ENCODE data around the gene PGAM2.

Gene PGAM2

GRCh38 chr7:44099669-44100068, 34.3 kb upstream of the PGAM2 start:
- no peak for DNase-seq
- no peaks in the 10 kb centered on the region for H3K9me3 Mint-ChIP-seq
- no peak overlapping the region for H3K4me3 Mint-ChIP-seq
- H3K27ac Mint-ChIP-seq: no peak overlapping the region
- peaks cover 17% of the 10 kb centered on the region for H3K27me3 Mint-ChIP-seq (ENCODE audit: low read depth, poor library complexity)
- H3K36me3 Mint-ChIP-seq (ENCODE audit: low read depth): no peaks in the 10 kb centered on the region
- TF ChIP-seq CTCF (IDR thresholded peaks at IDR 0.05): no peak
- peaks cover 37% of the 10 kb centered on the region for H3K4me1 Mint-ChIP-seq

- Mint-ChIP-seq H3K9me3 (no peaks in the 10 kb centered on the region), H3K4me1 (peaks cover 37% of the 10 kb centered on the region)
- TF ChIP-seq CTCF (IDR thresholded peaks at IDR 0.05): no peak
Measured at GRCh38 chr7:44098092-44099068, 33.0 kb upstream of the PGAM2 start.

GRCh38 chr7:44097064-44097932, 31.9 kb upstream of the PGAM2 start:
- Mint-ChIP-seq H3K9me3 (no peaks in the 10 kb centered on the region), H3K27ac (no peak overlapping the region), H3K27me3 (ENCODE audit: low read depth, poor library complexity) (peaks cover 10% of the 10 kb centered on the region), H3K4me1 (peaks cover 39% of the 10 kb centered on the region), H3K36me3 (ENCODE audit: low read depth) (no peaks in the 10 kb centered on the region), H3K4me3 (peak overlapping the region; percentile 18)
- DNase-seq: no peak
- no peak for TF ChIP-seq CTCF (IDR thresholded peaks at IDR 0.05)

More at GRCh38 chr7:44098092-44099068, 33.0 kb upstream of the PGAM2 start:
- H3K4me3 Mint-ChIP-seq: no peak overlapping the region
- H3K27ac Mint-ChIP-seq: no peak overlapping the region
- no peaks in the 10 kb centered on the region for H3K36me3 Mint-ChIP-seq (ENCODE audit: low read depth)
- no peak for DNase-seq
- peaks cover 15% of the 10 kb centered on the region for H3K27me3 Mint-ChIP-seq (ENCODE audit: low read depth, poor library complexity)

DNA sequence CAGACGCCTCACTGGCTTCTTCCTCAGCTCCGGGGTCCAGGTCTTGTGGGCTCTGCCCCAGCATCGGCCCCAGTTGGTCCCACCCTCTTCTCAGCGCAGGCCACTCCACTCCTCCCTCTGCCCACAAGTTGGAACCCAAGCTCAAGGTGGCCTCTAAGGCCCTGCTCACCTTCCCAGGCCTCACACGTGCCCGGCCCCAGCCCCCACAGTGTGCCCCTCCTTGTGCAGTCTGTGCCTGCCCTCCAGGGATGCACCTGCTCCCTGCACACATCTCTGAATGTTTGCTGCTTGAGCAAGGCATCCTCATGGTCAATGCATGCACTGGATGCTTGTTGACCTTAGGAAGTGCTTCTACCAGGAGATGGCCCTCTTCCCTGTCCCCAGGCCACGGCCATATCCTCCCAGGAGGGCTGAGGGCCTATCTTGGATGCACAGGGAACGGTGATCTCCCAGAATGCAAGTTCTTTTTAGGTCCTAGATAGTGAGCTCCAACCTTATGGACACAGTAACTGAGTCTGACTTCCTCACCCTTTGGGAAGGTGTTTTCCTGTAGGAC, 31.0 kb upstream of the PGAM2 start:
- Mint-ChIP-seq H3K36me3 (ENCODE audit: low read depth) (no peaks in the 10 kb centered on the region), H3K4me3 (no peak overlapping the region), H3K27me3 (ENCODE audit: low read depth, poor library complexity) (peaks cover 12% of the 10 kb centered on the region), H3K9me3 (peaks cover 3% of the 10 kb centered on the region), H3K4me1 (peaks cover 40% of the 10 kb centered on the region), H3K27ac (no peak overlapping the region)
- TF ChIP-seq CTCF (IDR thresholded peaks at IDR 0.05): no peak
- no peak for DNase-seq

- TF ChIP-seq CTCF (IDR thresholded peaks at IDR 0.05): no peak
Measured at GRCh38 chr7:44095781-44096180, 30.4 kb upstream of the PGAM2 start.

More at GRCh38 chr7:44095781-44096180, 30.4 kb upstream of the PGAM2 start:
- H3K4me1 Mint-ChIP-seq: peaks cover 38% of the 10 kb centered on the region
- H3K36me3 Mint-ChIP-seq (ENCODE audit: low read depth): no peaks in the 10 kb centered on the region
- no peak for DNase-seq
- H3K9me3 Mint-ChIP-seq: peaks cover 3% of the 10 kb centered on the region
- H3K27me3 Mint-ChIP-seq (ENCODE audit: low read depth, poor library complexity): peaks cover 14% of the 10 kb centered on the region
- H3K27ac Mint-ChIP-seq: no peak overlapping the region
- no peak overlapping the region for H3K4me3 Mint-ChIP-seq
